ENCODE results near the gene ZNF521.

GRCh38 chr18:25234322-25234639, 117.7 kb downstream of the ZNF521 start:
- TF ChIP-seq CTCF (IDR thresholded peaks at IDR 0.05) (no peak), ZFX (IDR thresholded peaks at IDR 0.05; ENCODE audit: borderline replicate concordance) (no peak)

Data from 22Rv1 (cell line).